NCI-H510A treated with DMSO at 0.1 percent for 48 hours (cell line): ENCODE measurements around the gene SPAG16.
A peak's percentile ranks its signal among the peaks of the same experiment; 100 is the strongest.
"Not testable (repeated sequence)": the region's sequence is repeated elsewhere in the genome, so short reads cannot be mapped to it uniquely, and the experiment has no call there.

Experiments used
- DNase-seq: peaks from one replicate; lab custom pipeline; 2025; lab: John Stamatoyannopoulos, UW

SPAG16 gene

GRCh38 chr2:213271947-213272346, 12.3 kb upstream of the SPAG16 start:
- DNase-seq = no peak

- DNase-seq = no peak
These were observed 10.1 kb upstream of the SPAG16 start for GRCh38 chr2:213274143-213274542.

- no peak for DNase-seq
These were observed 9.0 kb upstream of the SPAG16 start for GRCh38 chr2:213275265-213275664.

GRCh38 chr2:213277134-213277533, 7.1 kb upstream of the SPAG16 start:
- not testable (repeated sequence) for DNase-seq

GRCh38 chr2:213279116-213279620, 5.1 kb upstream of the SPAG16 start:
- no peak for DNase-seq

- DNase-seq = no peak
These were observed 4.3 kb upstream of the SPAG16 start for GRCh38 chr2:213279971-213280370.

- DNase-seq = no peak
These were observed 3.1 kb upstream of the SPAG16 start for GRCh38 chr2:213281156-213281555.

GRCh38 chr2:213285404-213285803, 1.1 kb downstream of the SPAG16 start:
- no peak for DNase-seq

- DNase-seq = no peak
These were observed 1.9 kb downstream of the SPAG16 start for GRCh38 chr2:213286161-213286560.

- DNase-seq = no peak
These were observed 4.8 kb downstream of the SPAG16 start for GRCh38 chr2:213288913-213289700.

GRCh38 chr2:213290501-213290900, 6.2 kb downstream of the SPAG16 start:
- DNase-seq = no peak

- no peak for DNase-seq
These were observed 12.0 kb downstream of the SPAG16 start for GRCh38 chr2:213296270-213296669.

GRCh38 chr2:213306316-213306942, 22.2 kb downstream of the SPAG16 start:
- no peak for DNase-seq

GRCh38 chr2:213315168-213315876, 31.1 kb downstream of the SPAG16 start:
- no peak for DNase-seq

- peak; percentile 34 for DNase-seq
These were observed 31.9 kb downstream of the SPAG16 start for GRCh38 chr2:213316001-213316735.

GRCh38 chr2:213317929-213318328, 33.7 kb downstream of the SPAG16 start:
- DNase-seq = no peak

- DNase-seq = no peak
These were observed 36.3 kb downstream of the SPAG16 start for GRCh38 chr2:213320604-213321003.

GRCh38 chr2:213336253-213336770, 52.0 kb downstream of the SPAG16 start:
- DNase-seq = no peak

GRCh38 chr2:213353419-213353818, 69.2 kb downstream of the SPAG16 start:
- DNase-seq = no peak

- DNase-seq = no peak
These were observed 92.4 kb downstream of the SPAG16 start for GRCh38 chr2:213376644-213377043.

- DNase-seq = not testable (repeated sequence)
These were observed 122.8 kb downstream of the SPAG16 start for GRCh38 chr2:213407027-213407426.
